Uterus (tissue), 4 donors: ENCODE results near the gene EVA1C. TPM values are rescaled to one million over a fixed set of nuclear protein-coding genes. Genes with fewer than 3 reads are reported as not detected.
"Not testable (repeated sequence)": the region's sequence is repeated elsewhere in the genome, so short reads cannot be mapped to it uniquely, and the experiment has no call there.

Experiments used
- DNase-seq, 2 donors: peaks; one replicate each; pipeline ENCODE4 v3.0.0-alpha.2; 2019 to 2020
- H3K27ac ChIP-seq, 2 donors: fragments of 200-600 bp; sonication (generic); 1 replicate in 1 of 2; 2 replicates in 1 of 2; pipeline ENCODE4 v1.5.1; 2016 to 2018
- H3K27me3 ChIP-seq, 2 donors: fragments of 200-600 bp; sonication (generic); one replicate each; pipeline ENCODE4 v1.5.1; 2018 to 2019; ENCODE audit warnings: control low read depth in 1 of 2
- H3K36me3 ChIP-seq, 2 donors: fragments of 200-600 bp; sonication (generic); one replicate each; pipeline ENCODE4 v1.5.1; 2019; ENCODE audit warnings: control low read depth in 1 of 2
- H3K4me1 ChIP-seq, 2 donors: fragments of 200-600 bp; sonication (generic); one replicate each; pipeline ENCODE4 v1.5.1; 2018 to 2019; ENCODE audit warnings: control low read depth in 1 of 2
- H3K4me3 ChIP-seq, 2 donors: fragments of 200-600 bp; sonication (generic); 1 replicate in 1 of 2; 2 replicates in 1 of 2; pipeline ENCODE4 v1.5.1; 2018 to 2019; ENCODE audit warnings: mild to moderate bottlenecking in 1 of 2
- H3K9me3 ChIP-seq, 2 donors: fragments of 200-600 bp; sonication (generic); one replicate each; pipeline ENCODE4 v1.5.1; 2019; ENCODE audit warnings: control low read depth in 1 of 2
- CTCF ChIP-seq, 4 experiments: fragments of 200-600 bp in 2 of 4; fragments of 450-650 bp in 2 of 4; sonication (generic) in 2 of 4; IDR thresholded peaks; one replicate each; pipeline ENCODE4 v1.5.1; 2016 to 2019; ENCODE audit warnings: antibody characterized with exemption in 4 of 4, mild to moderate bottlenecking in 2 of 4, moderate library complexity in 1 of 4
- POLR2A ChIP-seq, 2 donors: fragments of 450-650 bp; IDR thresholded peaks; one replicate each; pipeline ENCODE4 v1.6.1; 2016; ENCODE audit warnings: antibody characterized with exemption in 2 of 2, mild to moderate bottlenecking in 1 of 2, moderate library complexity in 1 of 2
- intact Hi-C: fragments of 100-400 bp; cut with DNase I; formaldehyde crosslinking; loops from one replicate; pipeline ENCODE4 v1.15.1; 2023; ENCODE audit warnings: low total_unique reads
- total RNA-seq, 4 donors: library from RNA; depleted of rRNA in 3 of 4; stranded (reverse); fragments of >200 nt in 3 of 4; gene quantifications; one replicate each; pipeline versions ENCODE4 v1.1.0 to v1.2.4, GENCODE V29; 2014 to 2023
- donor health status: DM: yes; HTN: yes; CAD: no.

The EVA1C gene
- total RNA-seq, 4 donors from 2014 or later, result 8.3 to 105 (median 48.7) TPM

- TF ChIP-seq POLR2A (IDR thresholded peaks at IDR 0.05) (no peak), CTCF (IDR thresholded peaks at IDR 0.05) (no peak)
- no peaks in the 10 kb centered on the region for H3K36me3 ChIP-seq
- H3K4me3 ChIP-seq, result no peak overlapping the region
- no peak overlapping the region for H3K27ac ChIP-seq
- H3K4me1 ChIP-seq, result no peaks in the 10 kb centered on the region
- no peaks in the 10 kb centered on the region for H3K9me3 ChIP-seq
- no peak for DNase-seq
- no peaks in the 10 kb centered on the region for H3K27me3 ChIP-seq
- intact Hi-C loops, result no loop called here
Measured at GRCh38 chr21:32554832-32555638, 142.5 kb downstream of the EVA1C start.

- TF ChIP-seq POLR2A (IDR thresholded peaks at IDR 0.05) (no peak), CTCF (IDR thresholded peaks at IDR 0.05) (no peak)
- Histone ChIP-seq H3K4me1 (no peaks in the 10 kb centered on the region), H3K27me3 (no peaks in the 10 kb centered on the region), H3K4me3 (no peak overlapping the region), H3K9me3 (no peaks in the 10 kb centered on the region), H3K27ac (no peak overlapping the region), H3K36me3 (no peaks in the 10 kb centered on the region)
- intact Hi-C loops, result no loop called here
- no peak for DNase-seq
Measured at GRCh38 chr21:32558106-32558505, 145.6 kb downstream of the EVA1C start.

GRCh38 chr21:32559006-32559610 is 146.6 kb downstream of the EVA1C start:
- no peak for TF ChIP-seq CTCF (IDR thresholded peaks at IDR 0.05)
- TF ChIP-seq POLR2A (IDR thresholded peaks at IDR 0.05), result no peak
- Histone ChIP-seq H3K4me1 (no peaks in the 10 kb centered on the region), H3K36me3 (no peaks in the 10 kb centered on the region), H3K4me3 (no peak overlapping the region), H3K27ac (no peak overlapping the region), H3K9me3 (no peaks in the 10 kb centered on the region), H3K27me3 (no peaks in the 10 kb centered on the region)
- DNase-seq, result no peak
- intact Hi-C loops, result no loop called here

GRCh38 chr21:32560896-32561295 is 148.4 kb downstream of the EVA1C start:
- TF ChIP-seq POLR2A (IDR thresholded peaks at IDR 0.05) (no peak), CTCF (IDR thresholded peaks at IDR 0.05) (no peak)
- H3K27ac ChIP-seq, result no peak overlapping the region
- H3K36me3 ChIP-seq, result no peaks in the 10 kb centered on the region
- H3K4me1 ChIP-seq, result no peaks in the 10 kb centered on the region
- H3K9me3 ChIP-seq, result no peaks in the 10 kb centered on the region
- no peaks in the 10 kb centered on the region for H3K27me3 ChIP-seq
- intact Hi-C loops, result loop anchor here (10.0 kb wide), 1 partner anchor 156 kb away; no protein-coding TSS in a partner anchor
- DNase-seq, result no peak
- no peak overlapping the region for H3K4me3 ChIP-seq

GRCh38 chr21:32561476-32561875 is 149.0 kb downstream of the EVA1C start:
- H3K27me3 ChIP-seq, H3K9me3 ChIP-seq, DNase-seq, H3K4me3 ChIP-seq, H3K36me3 ChIP-seq, H3K4me1 ChIP-seq: not testable (repeated sequence)
- intact Hi-C loops, result loop anchor here (10.0 kb wide), 1 partner anchor 157 kb away; no protein-coding TSS in a partner anchor
- H3K27ac ChIP-seq, result peak overlapping the region; percentile 66 to 79
